ENCODE measurements around the gene PROSER2. TPM values are rescaled to one million over a fixed set of nuclear protein-coding genes. Genes with fewer than 3 reads are reported as not detected.

Gene PROSER2
- total RNA-seq, 1 donor from 2014 or later: 5.1 TPM

- DNase-seq (ENCODE audit: low read depth in 2 of 2): no peak
Observed at GRCh38 chr10:11906714-11907113, 83.6 kb downstream of the PROSER2 start.

- DNase-seq (ENCODE audit: low read depth in 2 of 2): no peak
Observed at GRCh38 chr10:11907914-11908313, 84.8 kb downstream of the PROSER2 start.

- no peak for DNase-seq (ENCODE audit: low read depth in 2 of 2)
Observed at GRCh38 chr10:11908536-11908935, 85.4 kb downstream of the PROSER2 start.

GRCh38 chr10:11908991-11909390 is 85.8 kb downstream of the PROSER2 start:
- DNase-seq (ENCODE audit: low read depth in 2 of 2): no peak

- DNase-seq (ENCODE audit: low read depth in 2 of 2): no peak
Observed at GRCh38 chr10:11909618-11910017, 86.5 kb downstream of the PROSER2 start.

GRCh38 chr10:11910102-11910501 is 86.9 kb downstream of the PROSER2 start:
- DNase-seq (ENCODE audit: low read depth in 2 of 2): no peak

- DNase-seq (ENCODE audit: low read depth in 2 of 2): no peak
Observed at GRCh38 chr10:11913079-11913641, 90.0 kb downstream of the PROSER2 start.

GRCh38 chr10:11918384-11918783 is 95.2 kb downstream of the PROSER2 start:
- DNase-seq (ENCODE audit: low read depth in 2 of 2): no peak

GRCh38 chr10:11919271-11919670 is 96.1 kb downstream of the PROSER2 start:
- no peak for DNase-seq (ENCODE audit: low read depth in 2 of 2)

Other genes starting within 250 kb of the PROSER2 start
- gene USP6NL, start 211.7 kb upstream of the PROSER2 start, total RNA-seq: 10.3 and 14.7 TPM in 2 replicates
- gene ECHDC3, start 81.0 kb upstream of the PROSER2 start, total RNA-seq: 16.7 and 17.3 TPM in 2 replicates
- gene UPF2, start 219.5 kb downstream of the PROSER2 start, total RNA-seq: 10.7 and 10.9 TPM in 2 replicates
- gene DHTKD1, start 245.6 kb downstream of the PROSER2 start, total RNA-seq: 19.0 and 20.7 TPM in 2 replicates